ENCODE measurements around the gene ACSS3.

DNA sequence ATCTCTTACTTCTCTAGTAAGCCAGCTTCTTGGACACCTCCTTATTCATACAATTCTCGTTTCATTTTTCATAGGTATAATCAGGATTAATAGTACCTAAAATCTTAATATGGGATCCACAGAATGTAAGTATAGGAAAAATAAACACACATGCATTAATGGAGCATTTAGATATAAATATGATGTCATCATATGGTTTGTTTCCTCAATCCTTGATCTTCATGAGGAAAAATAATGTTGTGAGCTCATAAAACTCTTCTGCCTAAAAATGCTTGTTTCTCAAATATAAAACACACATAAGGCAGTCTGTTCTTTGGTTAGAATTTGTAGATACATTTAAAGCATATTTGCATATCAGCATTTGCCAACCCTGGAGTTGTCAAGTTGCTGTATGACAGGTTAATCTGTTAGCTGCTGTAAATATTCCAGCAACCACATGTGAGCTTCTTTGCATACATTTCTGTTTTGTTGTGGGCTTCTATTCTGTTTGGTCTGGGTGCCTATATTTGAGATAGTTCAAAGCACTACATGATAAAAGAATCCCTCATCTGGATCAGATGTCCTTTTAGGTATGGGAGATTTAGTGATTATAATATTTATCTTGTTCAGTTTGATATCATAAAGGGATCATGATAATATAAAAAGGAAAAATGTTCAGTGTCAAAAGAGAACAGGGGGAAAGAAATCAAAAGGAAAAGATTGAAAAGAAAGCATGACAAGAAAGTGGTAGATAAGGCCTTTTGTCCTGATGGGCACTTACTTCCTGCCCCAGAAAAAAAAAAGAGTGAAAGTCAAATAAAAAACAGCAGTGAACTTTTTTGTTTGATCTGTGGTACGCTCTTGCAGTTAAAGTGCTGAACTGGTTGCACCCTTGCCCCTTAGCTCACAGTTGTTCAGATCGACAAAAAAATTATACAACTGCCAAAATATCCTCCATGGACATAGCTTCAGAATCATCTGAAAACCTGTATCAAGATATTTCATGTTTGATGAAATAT is 68.6 kb downstream of the ACSS3 start:
- no peak for TF ChIP-seq POLR2A (IDR thresholded peaks at IDR 0.05)
- no peak for TF ChIP-seq CTCF (IDR thresholded peaks at IDR 0.05)

All from stomach (tissue), 4 donors.